SU-DHL-6 (cell line): Measurements from ENCODE around the gene CELSR1.
"Not testable (repeated sequence)": the region's sequence is repeated elsewhere in the genome, so short reads cannot be mapped to it uniquely, and the experiment has no call there.

ENCODE experiments used
- H2AFZ ChIP-seq: fragments of 200-600 bp; sonication (generic); 2 replicates; pipeline ENCODE4 v1.6.1; 2014; ENCODE audit warnings: low read depth, mild to moderate bottlenecking, moderate library complexity, mixed read lengths, antibody characterized with exemption, low read length; ENCODE audit not compliant: severe bottlenecking
- H3F3A ChIP-seq: fragments of 200-600 bp; shearing (Covaris generic); 2 replicates; pipeline ENCODE4 v1.6.0; 2016; ENCODE audit warnings: antibody characterized with exemption, mild to moderate bottlenecking; ENCODE audit not compliant: insufficient read depth
- H3K27ac ChIP-seq: fragments of 200-600 bp; sonication (generic); 2 replicates; pipeline ENCODE4 v1.5.1; 2016; ENCODE audit warnings: low read depth, mild to moderate bottlenecking, low read length, moderate library complexity, mixed read lengths
- H3K27me3 ChIP-seq: fragments of 200-600 bp; sonication (generic), shearing (Covaris generic); 2 replicates; pipeline ENCODE4 v1.6.0; 2014; ENCODE audit warnings: mild to moderate bottlenecking, low read length
- H3K36me3 ChIP-seq: fragments of 200-600 bp; sonication (generic); 2 replicates; pipeline ENCODE4 v1.6.1; 2014; ENCODE audit warnings: mild to moderate bottlenecking, low read length, mixed read lengths
- H3K4me2 ChIP-seq: fragments of 300-600, 200-600 bp; shearing (Covaris generic), sonication (generic); 2 replicates; pipeline ENCODE4 v1.6.0; 2014; ENCODE audit warnings: low read length, low read depth, mild to moderate bottlenecking; ENCODE audit not compliant: poor library complexity, severe bottlenecking
- H3K4me3 ChIP-seq: fragments of 200-600 bp; sonication (generic); 2 replicates; pipeline ENCODE4 v1.5.1; 2014; ENCODE audit warnings: antibody characterized with exemption, low read length, mild to moderate bottlenecking, mixed read lengths; ENCODE audit not compliant: insufficient read depth, poor library complexity, severe bottlenecking
- H3K79me2 ChIP-seq: fragments of 200-600 bp; sonication (generic); 2 replicates; pipeline ENCODE4 v1.6.1; 2014; ENCODE audit warnings: mild to moderate bottlenecking, low read length, moderate library complexity; ENCODE audit not compliant: insufficient read depth
- H3K9ac ChIP-seq: fragments of 200-600 bp; sonication (generic); 2 replicates; pipeline ENCODE4 v1.7.0; 2014; ENCODE audit warnings: mild to moderate bottlenecking, low read length
- H3K9me2 ChIP-seq: fragments of 200-600 bp; sonication (generic); replicated peaks from 2 replicates; pipeline ENCODE4 v1.6.1; 2014; ENCODE audit warnings: low read length; ENCODE audit not compliant: insufficient read depth
- H3K9me3 ChIP-seq: fragments of 200-600 bp; sonication (generic); 2 replicates; pipeline ENCODE4 v1.6.1; 2014; ENCODE audit warnings: low read length, mixed read lengths; ENCODE audit not compliant: insufficient read depth
- H4K20me1 ChIP-seq: fragments of 200-600 bp; sonication (generic); 2 replicates; pipeline ENCODE4 v1.6.1; 2014; ENCODE audit warnings: low read depth, mild to moderate bottlenecking, antibody characterized with exemption, low read length, moderate library complexity, mixed read lengths
- CTCF ChIP-seq: fragments of 200-600 bp; sonication (generic); IDR thresholded peaks from one replicate; pipeline ENCODE4 v1.5.1; 2017; ENCODE audit warnings: antibody characterized with exemption, mild to moderate bottlenecking, low read length, moderate library complexity; ENCODE audit not compliant: insufficient read depth, poor library complexity, severe bottlenecking
- EZH2phosphoT487 ChIP-seq: fragments of 200-600 bp; sonication (generic), shearing (Covaris generic); conservative IDR thresholded peaks from 2 replicates; pipeline ENCODE4 v1.6.1; 2018; ENCODE audit warnings: mild to moderate bottlenecking, antibody characterized with exemption, low read length, moderate library complexity, mixed read lengths

CELSR1 gene

GRCh38 chr22:46473021-46473779, 64.2 kb downstream of the CELSR1 start:
- H2AFZ ChIP-seq: no peak overlapping the region
- no peaks in the 10 kb centered on the region; the same call in 1 of the 2 replicates for H3K27me3 ChIP-seq
- H3K4me2 ChIP-seq: no peak overlapping the region
- no peaks in the 10 kb centered on the region for H3F3A ChIP-seq
- H3K27ac ChIP-seq: no peak overlapping the region
- TF ChIP-seq EZH2phosphoT487 (no peak), CTCF (no peak)
- no peaks in the 10 kb centered on the region for H3K79me2 ChIP-seq
- no peak overlapping the region for H3K4me3 ChIP-seq
- no peaks in the 10 kb centered on the region for H3K36me3 ChIP-seq
- H3K9ac ChIP-seq: no peak overlapping the region
- no peaks in the 10 kb centered on the region for H3K9me3 ChIP-seq
- H3K9me2 ChIP-seq: no peaks in the 10 kb centered on the region
- H4K20me1 ChIP-seq: no peaks in the 10 kb centered on the region

- Histone ChIP-seq H2AFZ (no peak overlapping the region), H3K4me2 (no peak overlapping the region), H3K79me2 (no peaks in the 10 kb centered on the region), H3K9me3 (no peaks in the 10 kb centered on the region), H3K9ac (no peak overlapping the region), H3K27me3 (no peaks in the 10 kb centered on the region; the same call in 1 of the 2 replicates), H3F3A (no peaks in the 10 kb centered on the region), H3K36me3 (no peaks in the 10 kb centered on the region), H4K20me1 (no peaks in the 10 kb centered on the region), H3K27ac (no peak overlapping the region), H3K4me3 (no peak overlapping the region), H3K9me2 (no peaks in the 10 kb centered on the region)
- TF ChIP-seq EZH2phosphoT487 (no peak), CTCF (no peak)
Measured at GRCh38 chr22:46472722-46473016, 64.8 kb downstream of the CELSR1 start.

GRCh38 chr22:46471901-46472721, 65.3 kb downstream of the CELSR1 start:
- H3K4me2 ChIP-seq: no peak overlapping the region
- no peaks in the 10 kb centered on the region for H4K20me1 ChIP-seq
- no peaks in the 10 kb centered on the region for H3K9me3 ChIP-seq
- TF ChIP-seq CTCF: no peak
- TF ChIP-seq EZH2phosphoT487: no peak
- H3F3A ChIP-seq: no peaks in the 10 kb centered on the region
- H3K36me3 ChIP-seq: no peaks in the 10 kb centered on the region
- no peaks in the 10 kb centered on the region for H3K9me2 ChIP-seq
- H2AFZ ChIP-seq: no peak overlapping the region
- no peak overlapping the region for H3K9ac ChIP-seq
- no peaks in the 10 kb centered on the region; the same call in 1 of the 2 replicates for H3K27me3 ChIP-seq
- H3K4me3 ChIP-seq: no peak overlapping the region
- H3K27ac ChIP-seq: no peak overlapping the region
- no peaks in the 10 kb centered on the region for H3K79me2 ChIP-seq

- not testable (repeated sequence) for H3K27me3 ChIP-seq, H3K4me2 ChIP-seq, H2AFZ ChIP-seq, H3K79me2 ChIP-seq, H3K4me3 ChIP-seq, H4K20me1 ChIP-seq, H3K9me3 ChIP-seq, H3K9me2 ChIP-seq, H3K9ac ChIP-seq, H3F3A ChIP-seq, H3K36me3 ChIP-seq, H3K27ac ChIP-seq
Measured at GRCh38 chr22:46471330-46471729, 66.1 kb downstream of the CELSR1 start.
